SH-SY5Y (cell line): Measurements from ENCODE around the gene F3.

Source experiments
- GATA2 ChIP-seq: IDR thresholded peaks from 2 replicates; pipeline ENCODE4 v1.6.1; 2011; ENCODE audit warnings: mild to moderate bottlenecking, low read depth, low read length
- GATA3 ChIP-seq: IDR thresholded peaks from 2 replicates; pipeline ENCODE4 v1.6.1; 2011; ENCODE audit warnings: low read depth, mild to moderate bottlenecking, low read length, moderate library complexity

The F3 gene

GRCh38 chr1:94515296-94515947 is 26.1 kb downstream of the F3 start:
- TF ChIP-seq GATA3: no peak
- no peak for TF ChIP-seq GATA2

- TF ChIP-seq GATA2: no peak
- no peak for TF ChIP-seq GATA3
Observed at GRCh38 chr1:94514095-94514727, 27.3 kb downstream of the F3 start.

- TF ChIP-seq GATA2 (no peak), GATA3 (no peak)
Observed at GRCh38 chr1:94512816-94513215, 28.7 kb downstream of the F3 start.

DNA sequence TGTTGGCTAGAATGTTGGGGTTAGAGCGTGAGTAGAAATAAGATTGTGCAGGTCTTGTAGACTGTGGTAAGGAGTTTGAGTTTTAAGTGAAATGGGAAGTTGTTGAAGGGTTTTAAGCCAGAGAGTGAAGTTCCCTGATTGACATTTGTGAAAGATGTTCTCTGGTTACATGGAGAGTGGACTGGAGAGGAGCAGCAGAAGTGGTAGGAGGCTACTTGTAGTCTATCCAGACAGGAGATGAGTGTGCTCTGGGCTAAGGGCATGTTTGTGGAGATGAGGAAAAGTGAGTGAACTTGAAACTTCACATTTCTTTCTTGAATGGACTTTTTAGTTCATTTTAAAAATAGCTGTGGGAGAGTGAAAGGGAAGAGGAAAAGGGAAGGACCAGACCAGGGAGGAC is 37.0 kb downstream of the F3 start:
- no peak for TF ChIP-seq GATA2
- no peak for TF ChIP-seq GATA3

DNA sequence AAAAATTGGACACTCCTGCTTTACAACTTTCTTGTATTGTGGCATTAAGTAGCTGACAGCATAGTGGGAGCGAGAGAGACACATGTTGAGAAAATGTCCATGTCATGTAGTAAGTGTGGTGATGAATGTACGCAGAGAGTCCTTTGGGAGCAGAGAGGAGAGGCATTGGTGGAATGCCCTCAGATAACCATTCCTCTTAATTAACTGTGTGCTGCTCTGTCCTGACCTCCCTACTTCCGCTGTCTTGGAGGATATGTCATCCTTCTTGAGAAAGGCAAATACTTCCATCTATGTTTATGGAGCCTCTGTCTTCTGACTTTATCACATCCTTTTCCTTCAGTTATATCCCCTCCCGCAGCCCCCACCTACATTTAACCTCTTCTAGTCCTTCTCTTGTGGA is 38.4 kb downstream of the F3 start:
- no peak for TF ChIP-seq GATA2
- no peak for TF ChIP-seq GATA3

DNA sequence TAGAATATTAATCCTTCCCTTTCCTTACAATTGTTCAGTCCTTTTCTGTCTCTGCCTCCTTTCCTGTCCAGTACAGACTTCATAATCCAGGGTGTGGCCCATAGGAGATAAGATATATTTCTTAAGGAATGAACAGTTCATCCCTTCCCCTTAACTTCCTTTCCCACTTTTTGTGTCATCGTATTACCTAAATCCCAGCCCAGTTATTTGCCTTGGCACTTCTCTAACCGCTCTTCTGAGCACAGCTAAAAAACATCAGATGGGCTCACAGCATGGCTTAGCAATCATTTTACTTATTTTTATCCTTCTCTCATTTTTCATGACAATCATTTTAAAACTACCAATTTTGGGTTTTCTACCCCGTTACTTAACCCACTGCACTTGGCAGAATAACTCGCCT is 39.6 kb downstream of the F3 start:
- no peak for TF ChIP-seq GATA2
- no peak for TF ChIP-seq GATA3

DNA sequence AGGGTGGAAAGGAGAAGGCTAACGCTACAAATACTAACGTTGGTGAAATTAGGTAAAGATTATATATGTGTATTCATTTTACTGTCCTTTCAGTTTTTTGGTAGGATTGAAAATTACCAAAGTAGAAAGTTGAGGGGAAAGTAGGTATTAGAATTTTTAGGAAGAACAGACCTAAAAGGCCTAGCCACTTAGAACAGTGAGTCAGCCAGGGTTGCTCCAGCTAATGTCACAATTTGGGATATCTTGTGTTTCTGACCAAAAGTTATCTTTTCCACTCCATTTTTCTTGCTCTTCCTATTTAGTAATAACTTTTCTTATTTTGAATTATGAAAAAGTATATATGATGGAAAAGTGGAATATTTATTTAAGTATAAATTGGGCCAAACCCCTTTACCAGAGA is 40.1 kb downstream of the F3 start:
- TF ChIP-seq GATA2 (no peak), GATA3 (no peak)

DNA sequence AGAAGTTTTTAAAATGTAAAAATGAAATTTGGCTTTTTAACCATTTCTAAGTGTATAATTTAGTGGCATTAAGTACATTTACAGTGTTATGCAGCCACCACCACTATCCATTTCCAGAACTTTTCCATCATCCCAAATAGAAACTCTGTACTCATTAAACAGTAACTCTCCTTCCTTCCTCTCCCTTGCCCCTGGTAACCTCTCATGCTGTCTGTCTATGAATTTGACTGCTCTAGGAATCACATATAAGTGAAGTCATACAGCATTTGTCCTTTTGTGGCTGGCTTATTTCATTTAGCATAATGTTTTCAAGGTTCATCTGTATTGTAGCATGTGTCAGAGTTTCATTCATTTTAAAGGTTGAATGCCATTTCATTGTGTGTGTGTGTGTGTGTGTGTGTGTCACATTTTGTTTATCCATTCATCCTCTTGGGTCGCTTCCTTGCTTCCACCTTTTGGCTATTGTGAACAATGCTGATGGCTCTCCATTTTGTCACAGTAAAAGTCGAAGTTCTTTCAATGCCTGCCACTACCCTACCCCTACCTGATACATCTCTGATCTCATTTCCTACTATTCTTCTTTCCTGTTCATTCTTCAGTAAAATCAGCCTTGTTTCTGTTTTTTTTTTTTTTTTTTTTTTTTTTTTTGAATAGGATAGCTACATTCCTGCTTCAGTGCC is 45.3 kb downstream of the F3 start:
- no peak for TF ChIP-seq GATA2

DNA sequence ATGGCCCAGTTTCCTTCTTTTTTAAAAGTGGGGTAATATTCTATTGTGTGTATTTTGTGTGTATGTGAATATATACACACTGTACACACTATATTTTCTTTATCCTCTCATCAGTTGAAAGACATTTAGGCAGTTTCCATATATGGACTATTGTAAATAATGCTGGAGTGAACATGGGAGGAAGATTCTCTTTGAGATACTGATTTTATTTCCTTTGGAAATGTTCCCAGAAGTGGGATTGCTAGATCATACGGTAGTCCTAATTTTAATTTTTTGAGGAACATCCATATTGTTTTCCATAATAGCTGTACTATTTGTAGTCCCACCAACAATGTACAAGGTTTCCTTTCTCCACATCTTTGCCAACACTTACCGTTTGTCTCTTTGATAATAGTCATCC is 51.0 kb downstream of the F3 start:
- TF ChIP-seq GATA2: no peak
- no peak for TF ChIP-seq GATA3

DNA sequence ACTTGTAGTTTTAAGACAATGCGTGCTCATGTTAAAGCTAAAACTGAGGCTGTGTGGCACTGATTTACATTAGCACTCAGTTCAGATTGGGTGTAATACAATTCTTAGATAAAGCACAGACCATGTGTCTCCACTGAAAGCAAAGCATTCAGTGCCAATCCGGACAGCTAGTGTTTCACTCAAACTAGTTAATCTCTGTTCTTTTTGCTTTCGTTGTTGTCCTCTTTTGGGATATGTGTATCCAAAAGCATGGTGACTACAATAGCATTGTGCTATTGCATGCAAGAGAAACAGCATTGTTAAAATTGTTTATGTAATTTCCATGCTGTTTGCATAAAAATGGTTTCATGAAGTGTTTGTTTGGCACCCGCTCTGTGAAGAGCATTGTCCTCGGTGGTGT is 54.6 kb downstream of the F3 start:
- no peak for TF ChIP-seq GATA2
- no peak for TF ChIP-seq GATA3

DNA sequence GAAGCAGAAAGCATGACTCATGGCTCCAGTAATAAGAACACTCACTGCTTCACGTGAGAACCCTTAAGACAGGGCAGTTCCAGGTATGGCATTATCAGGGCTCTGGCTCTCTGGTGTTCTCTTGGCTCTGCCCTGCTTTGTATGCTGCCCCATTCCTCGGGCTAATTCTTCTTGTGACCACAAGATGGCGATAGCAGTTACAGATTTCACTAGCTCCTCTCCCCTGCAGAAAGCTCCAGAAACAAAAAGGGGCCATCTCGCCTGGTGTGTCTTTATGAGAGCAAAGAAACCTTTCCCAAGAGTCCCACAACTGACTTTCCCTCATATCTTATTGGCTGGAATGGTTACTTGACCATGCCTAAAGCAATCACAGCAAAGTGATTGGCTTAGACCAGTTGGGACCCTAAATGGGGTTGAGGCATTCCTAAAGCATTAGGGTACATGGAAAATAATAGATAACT is 60.1 kb downstream of the F3 start:
- TF ChIP-seq GATA3 (no peak), GATA2 (no peak)

GRCh38 chr1:94479682-94480081 is 61.9 kb downstream of the F3 start:
- TF ChIP-seq GATA2 (no peak), GATA3 (no peak)
